Measurements from ENCODE around the gene ADARB2. TPM values are rescaled to one million over a fixed set of nuclear protein-coding genes. Genes with fewer than 3 reads are reported as not detected.

Gene ADARB2
- total and polyA plus RNA-seq, 2 experiments from 2014 or later: 1.6 to 3.1 TPM

DNA sequence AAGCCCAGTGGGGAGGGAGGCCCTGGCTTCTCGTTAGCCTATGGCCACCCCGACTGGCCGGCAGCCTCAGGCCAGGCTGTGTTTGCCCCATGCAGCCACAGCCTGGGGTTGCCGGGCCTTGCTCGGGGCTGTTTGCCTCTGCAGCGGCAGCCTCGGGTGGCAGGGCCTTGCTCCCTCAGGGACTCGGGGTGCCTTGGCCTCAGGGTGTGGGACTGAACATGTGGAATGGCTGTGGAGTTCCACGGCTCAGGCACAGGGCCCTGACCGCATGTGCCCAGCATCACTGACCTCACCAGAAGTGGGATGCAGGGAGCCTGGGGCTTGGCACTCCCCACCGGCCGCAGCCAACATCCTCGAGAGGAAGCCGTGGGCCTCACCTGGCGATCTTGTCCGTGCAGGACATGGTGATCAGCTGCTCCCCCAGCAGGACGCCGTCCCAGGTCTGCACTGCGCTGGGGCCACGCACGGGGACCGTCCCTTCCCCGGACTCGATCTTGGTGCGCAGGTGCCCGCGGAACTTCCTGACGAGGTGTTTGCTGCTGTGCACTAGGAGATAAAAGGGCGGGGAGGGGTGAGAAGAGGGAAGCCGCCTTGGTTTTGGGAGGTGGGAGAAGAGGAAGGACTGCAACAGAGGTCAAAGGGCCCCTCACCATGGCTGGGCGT is 520.6 kb downstream of the ADARB2 start:
- DNase-seq (ENCODE audit: low read depth in 1 of 2, low spot score in 1 of 2): no peak
- Histone ChIP-seq H3K27ac (no peak overlapping the region), H3K4me1 (ENCODE audit: low read depth) (no peaks in the 10 kb centered on the region), H3K9me3 (ENCODE audit: low read depth) (no peaks in the 10 kb centered on the region), H3K36me3 (no peaks in the 10 kb centered on the region), H3K27me3 (no peaks in the 10 kb centered on the region), H3K4me3 (no peak overlapping the region)
- TF ChIP-seq, protein P1, sequence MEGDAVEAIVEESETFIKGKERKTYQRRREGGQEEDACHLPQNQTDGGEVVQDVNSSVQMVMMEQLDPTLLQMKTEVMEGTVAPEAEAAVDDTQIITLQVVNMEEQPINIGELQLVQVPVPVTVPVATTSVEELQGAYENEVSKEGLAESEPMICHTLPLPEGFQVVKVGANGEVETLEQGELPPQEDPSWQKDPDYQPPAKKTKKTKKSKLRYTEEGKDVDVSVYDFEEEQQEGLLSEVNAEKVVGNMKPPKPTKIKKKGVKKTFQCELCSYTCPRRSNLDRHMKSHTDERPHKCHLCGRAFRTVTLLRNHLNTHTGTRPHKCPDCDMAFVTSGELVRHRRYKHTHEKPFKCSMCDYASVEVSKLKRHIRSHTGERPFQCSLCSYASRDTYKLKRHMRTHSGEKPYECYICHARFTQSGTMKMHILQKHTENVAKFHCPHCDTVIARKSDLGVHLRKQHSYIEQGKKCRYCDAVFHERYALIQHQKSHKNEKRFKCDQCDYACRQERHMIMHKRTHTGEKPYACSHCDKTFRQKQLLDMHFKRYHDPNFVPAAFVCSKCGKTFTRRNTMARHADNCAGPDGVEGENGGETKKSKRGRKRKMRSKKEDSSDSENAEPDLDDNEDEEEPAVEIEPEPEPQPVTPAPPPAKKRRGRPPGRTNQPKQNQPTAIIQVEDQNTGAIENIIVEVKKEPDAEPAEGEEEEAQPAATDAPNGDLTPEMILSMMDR (IDR thresholded peaks at IDR 0.05; ENCODE audit: low read depth, low read length): no peak

DNA sequence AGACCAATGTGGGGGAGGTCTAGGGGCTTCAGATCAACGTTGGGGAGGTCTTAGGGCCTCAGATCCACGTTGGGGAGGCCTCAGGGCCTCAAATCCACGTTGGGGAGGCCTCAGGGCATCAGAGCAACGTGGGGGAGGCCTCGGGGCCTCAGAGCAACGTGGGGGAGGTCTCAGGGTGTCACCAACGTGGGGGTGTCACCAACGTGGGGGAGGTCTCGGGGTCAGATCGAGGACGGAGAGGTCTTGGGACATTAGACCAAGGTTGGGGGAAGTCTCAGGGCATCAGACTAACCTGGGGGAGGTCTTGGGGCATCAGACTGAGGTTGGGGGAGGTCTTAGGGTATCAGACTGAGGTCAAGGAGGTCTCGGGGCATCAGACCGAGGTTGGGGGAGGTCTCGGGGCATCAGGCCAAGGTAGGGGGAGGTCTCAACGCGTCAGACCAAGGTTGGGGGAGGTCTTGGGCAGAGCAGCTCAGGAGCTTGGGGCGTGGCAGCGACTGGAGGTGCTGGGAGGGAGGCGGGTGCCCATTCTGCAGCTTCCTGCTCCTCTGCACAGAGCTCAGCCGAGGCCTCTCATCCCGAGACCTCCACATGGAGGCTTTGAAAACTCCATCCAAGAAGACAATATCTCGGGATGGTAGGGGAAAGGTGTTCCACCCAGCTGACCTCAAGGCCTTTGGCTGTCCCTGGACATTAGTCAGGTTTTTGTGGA is 521.3 kb downstream of the ADARB2 start:
- Histone ChIP-seq H3K4me1 (ENCODE audit: low read depth) (no peaks in the 10 kb centered on the region), H3K9me3 (ENCODE audit: low read depth) (no peaks in the 10 kb centered on the region), H3K27me3 (no peaks in the 10 kb centered on the region), H3K27ac (no peak overlapping the region), H3K4me3 (no peak overlapping the region), H3K36me3 (no peaks in the 10 kb centered on the region)
- TF ChIP-seq, protein P1 (IDR thresholded peaks at IDR 0.05; ENCODE audit: low read depth, low read length): no peak
- no peak for DNase-seq (ENCODE audit: low read depth in 1 of 2, low spot score in 1 of 2)

DNA sequence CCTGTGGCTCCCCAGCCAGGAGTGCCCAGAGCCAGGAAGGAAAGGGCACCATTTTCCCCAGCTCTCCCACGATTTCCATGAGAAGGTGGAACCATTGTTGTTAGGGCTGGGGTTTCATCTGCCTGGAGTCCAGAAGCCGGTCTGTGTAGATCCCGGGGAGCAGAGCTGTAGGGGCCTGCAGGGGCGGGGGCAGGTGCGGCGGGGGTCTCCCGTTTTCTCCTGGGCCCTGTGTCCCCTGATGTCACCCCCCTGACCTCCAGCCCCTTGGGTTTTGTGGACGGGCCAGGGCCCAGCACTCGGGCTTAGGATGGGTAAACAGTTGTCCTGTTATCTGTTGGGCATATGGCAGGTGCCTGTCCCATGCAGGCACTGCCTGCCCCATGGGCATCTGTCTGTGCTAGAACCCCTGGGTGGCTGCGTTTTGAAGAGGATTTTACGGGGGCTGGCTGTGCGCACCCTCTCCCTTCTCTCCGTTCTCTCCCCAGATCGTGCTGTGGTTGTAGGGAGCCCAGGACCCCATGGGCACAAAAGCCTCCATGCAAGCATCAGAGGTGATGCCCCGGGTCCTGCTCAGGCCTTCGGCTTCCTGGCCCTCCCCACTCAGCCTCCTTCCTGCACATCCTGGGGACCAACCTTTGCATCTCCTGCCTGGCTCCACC is 522.3 kb downstream of the ADARB2 start:
- Histone ChIP-seq H3K4me1 (ENCODE audit: low read depth) (no peaks in the 10 kb centered on the region), H3K4me3 (no peak overlapping the region), H3K27me3 (no peaks in the 10 kb centered on the region), H3K9me3 (ENCODE audit: low read depth) (no peaks in the 10 kb centered on the region), H3K36me3 (no peaks in the 10 kb centered on the region), H3K27ac (no peak overlapping the region)
- TF ChIP-seq, protein P1 (IDR thresholded peaks at IDR 0.05; ENCODE audit: low read depth, low read length): no peak
- no peak for DNase-seq (ENCODE audit: low read depth in 1 of 2, low spot score in 1 of 2)

DNA sequence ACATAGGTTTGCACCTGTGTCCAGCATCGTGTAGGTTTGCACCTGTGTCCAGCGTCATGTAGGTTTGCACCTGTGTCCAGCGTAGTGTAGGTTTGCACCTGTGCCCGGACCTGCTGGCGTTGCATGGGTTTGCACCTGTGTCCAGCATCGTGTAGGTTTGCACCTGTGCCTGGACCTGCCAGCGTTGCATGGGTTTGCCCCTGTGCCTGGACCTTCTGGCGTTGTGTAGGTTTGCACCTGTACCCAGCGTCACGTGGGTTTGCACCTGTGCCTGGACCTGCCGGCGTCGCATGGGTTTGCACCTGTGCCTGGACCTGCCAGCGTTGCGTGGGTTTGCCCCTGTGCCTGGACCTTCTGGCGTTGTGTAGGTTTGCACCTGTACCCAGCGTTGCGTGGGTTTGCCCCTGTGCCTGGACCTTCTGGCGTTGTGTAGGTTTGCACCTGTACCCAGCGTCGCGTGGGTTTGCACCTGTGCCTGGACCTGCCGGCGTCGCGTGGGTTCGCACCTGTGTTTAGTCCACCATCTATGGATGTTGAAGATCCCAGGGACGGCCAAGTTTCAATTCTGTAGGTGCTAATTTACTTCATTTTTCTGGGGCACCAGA is 523.2 kb downstream of the ADARB2 start:
- H3K4me3 ChIP-seq: no peak overlapping the region
- no peaks in the 10 kb centered on the region for H3K36me3 ChIP-seq
- DNase-seq (ENCODE audit: low read depth in 1 of 2, low spot score in 1 of 2): no peak
- no peaks in the 10 kb centered on the region for H3K9me3 ChIP-seq (ENCODE audit: low read depth)
- TF ChIP-seq, protein P1 (IDR thresholded peaks at IDR 0.05; ENCODE audit: low read depth, low read length): no peak
- H3K27me3 ChIP-seq: no peaks in the 10 kb centered on the region
- no peaks in the 10 kb centered on the region for H3K4me1 ChIP-seq (ENCODE audit: low read depth)
- no peak overlapping the region for H3K27ac ChIP-seq

DNA sequence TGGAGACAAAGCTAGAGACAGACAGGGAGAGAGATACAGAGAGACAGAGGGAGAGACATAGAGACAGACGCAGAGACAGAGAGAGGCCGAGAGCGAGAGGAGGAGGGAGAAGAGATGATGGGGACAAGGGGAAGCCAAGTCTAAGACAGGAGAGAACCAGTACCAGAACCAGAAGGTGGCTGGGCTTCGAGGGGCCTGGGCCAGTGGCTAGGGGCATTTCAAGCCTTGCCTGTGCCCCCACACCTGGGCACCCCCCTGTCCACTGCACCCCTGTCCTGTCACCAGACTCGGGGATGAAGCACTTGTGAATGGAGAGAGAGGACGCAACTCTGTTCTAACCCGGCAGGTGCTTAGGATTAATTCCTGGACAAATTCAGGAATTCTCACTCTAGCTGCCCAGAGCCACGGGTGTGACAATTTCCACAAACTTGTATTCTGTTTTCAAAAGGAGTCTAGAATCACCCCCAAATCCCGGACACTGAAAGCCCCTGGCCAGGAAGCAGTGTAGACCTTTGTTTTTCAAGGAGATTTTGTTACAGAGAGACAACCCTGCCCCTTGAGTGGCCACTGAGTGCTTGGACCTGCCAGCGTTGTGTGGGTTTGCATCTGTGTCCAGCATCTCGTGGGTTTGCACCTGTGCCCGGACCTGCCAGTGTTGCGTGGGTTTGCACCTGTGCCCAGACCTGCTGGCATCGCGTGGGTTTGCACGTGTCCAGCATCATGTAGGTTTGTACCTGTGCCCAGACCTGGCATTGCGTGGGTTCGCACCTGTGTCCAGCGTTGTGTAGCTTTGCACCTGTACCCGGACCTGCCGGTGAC is 523.9 kb downstream of the ADARB2 start:
- Histone ChIP-seq H3K4me1 (ENCODE audit: low read depth) (no peaks in the 10 kb centered on the region), H3K27me3 (no peaks in the 10 kb centered on the region), H3K4me3 (no peak overlapping the region), H3K36me3 (no peaks in the 10 kb centered on the region), H3K27ac (no peak overlapping the region), H3K9me3 (ENCODE audit: low read depth) (no peaks in the 10 kb centered on the region)
- TF ChIP-seq, protein P1 (IDR thresholded peaks at IDR 0.05; ENCODE audit: low read depth, low read length): no peak
- DNase-seq (ENCODE audit: low read depth in 1 of 2, low spot score in 1 of 2): no peak
